HFF-Myc (cell line): Measurements from ENCODE around the gene ERN2.
"Not testable (repeated sequence)": the region's sequence is repeated elsewhere in the genome, so short reads cannot be mapped to it uniquely, and the experiment has no call there.

Experiments used
- DNase-seq: peaks from one replicate; pipeline ENCODE4 v3.0.0-alpha.2; 2011; ENCODE audit warnings: low read depth; ENCODE audit errors: extremely low read depth
- H3K4me3 ChIP-seq: replicated peaks from 2 replicates; pipeline ENCODE4 v1.5.1; 2011; ENCODE audit warnings: low read depth, mild to moderate bottlenecking, control low read depth, low read length
- CTCF ChIP-seq: IDR thresholded peaks from 2 replicates; pipeline ENCODE4 v1.5.1; 2012; ENCODE audit warnings: mild to moderate bottlenecking, low read depth, low read length, control low read depth; ENCODE audit errors: missing control alignments

The ERN2 gene

GRCh38 chr16:23729503-23730424 lies 16.7 kb upstream of the ERN2 start:
- DNase-seq = no peak
- H3K4me3 ChIP-seq = no peak overlapping the region
- TF ChIP-seq CTCF = no peak

DNA sequence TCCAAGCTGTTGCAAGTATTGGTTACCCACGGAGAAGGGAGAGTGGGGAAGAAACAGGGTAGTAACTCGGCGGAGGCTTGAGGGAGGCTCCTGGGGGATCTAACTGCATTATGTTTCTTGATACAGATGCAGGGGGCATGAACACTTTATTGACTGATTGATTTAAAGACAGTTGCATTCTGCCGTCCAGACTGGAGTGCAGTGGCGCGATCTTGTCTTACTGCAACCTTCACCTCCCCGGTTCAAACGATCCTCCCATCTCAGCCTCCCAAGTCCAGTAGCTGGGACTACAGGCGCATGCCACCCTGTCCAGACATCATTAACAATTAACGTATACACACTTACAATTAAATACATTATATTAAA lies 15.1 kb upstream of the ERN2 start:
- no peak for TF ChIP-seq CTCF
- no peak overlapping the region for H3K4me3 ChIP-seq
- DNase-seq = no peak

- H3K4me3 ChIP-seq = no peak overlapping the region
- TF ChIP-seq CTCF = no peak
- DNase-seq = no peak
Observed at GRCh38 chr16:23726710-23727109, 13.7 kb upstream of the ERN2 start.

GRCh38 chr16:23724785-23725131 lies 11.7 kb upstream of the ERN2 start:
- H3K4me3 ChIP-seq = no peak overlapping the region
- DNase-seq = no peak
- no peak for TF ChIP-seq CTCF

- no peak overlapping the region for H3K4me3 ChIP-seq
- TF ChIP-seq CTCF = no peak
- no peak for DNase-seq
Observed at GRCh38 chr16:23724096-23724784, 11.2 kb upstream of the ERN2 start.

DNA sequence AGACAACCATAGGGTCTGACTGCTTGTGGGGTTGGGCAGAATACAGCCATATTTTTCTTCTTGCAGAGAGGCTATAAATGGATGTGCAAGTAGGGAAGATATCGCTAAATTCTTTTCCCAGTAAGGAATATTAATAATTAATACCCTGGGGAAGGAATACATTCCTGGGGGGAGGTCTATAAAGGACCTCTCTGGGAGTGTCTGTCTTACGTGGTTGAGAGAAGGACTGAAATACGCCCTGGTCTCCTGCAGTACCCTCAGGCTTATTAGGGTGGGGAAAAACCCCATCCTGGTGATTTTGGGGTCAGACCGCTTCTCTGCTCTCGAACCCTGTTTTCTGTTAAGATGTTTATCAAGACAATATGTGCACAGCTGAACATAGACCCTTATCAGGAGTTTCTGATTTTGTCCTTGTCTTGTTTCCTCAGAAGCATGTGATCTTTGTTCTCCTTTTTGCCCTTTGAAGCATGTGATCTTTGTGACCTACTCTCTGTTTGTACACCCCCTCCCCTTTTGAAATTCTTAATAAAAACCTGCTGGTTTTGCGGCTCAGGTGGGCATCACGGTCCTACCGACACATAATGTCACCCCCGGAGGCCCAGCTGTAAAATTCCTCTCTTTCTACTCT lies 9.7 kb upstream of the ERN2 start:
- not testable (repeated sequence) for H3K4me3 ChIP-seq, DNase-seq

DNA sequence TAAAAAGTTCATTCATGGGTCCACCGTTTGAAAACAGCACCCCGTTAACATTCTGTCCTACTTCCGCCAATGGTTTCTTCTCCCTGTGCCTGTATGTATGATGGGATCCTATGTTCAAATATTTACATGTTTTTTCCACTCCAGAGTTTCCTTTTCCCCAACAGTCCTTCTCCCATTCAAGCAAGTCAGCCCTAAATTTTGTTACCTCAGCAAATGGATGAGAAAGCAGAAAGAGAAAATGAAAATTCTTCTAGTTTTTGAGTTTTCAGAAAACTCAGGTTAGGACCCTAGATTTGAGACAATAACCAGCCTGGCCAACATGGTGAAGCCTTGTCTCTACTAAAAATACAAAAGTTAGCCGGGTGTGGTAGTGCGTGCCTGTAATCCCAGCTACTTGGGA lies 3.5 kb upstream of the ERN2 start:
- H3K4me3 ChIP-seq = no peak overlapping the region
- DNase-seq = no peak
- TF ChIP-seq CTCF = no peak
